G401 (cell line): Measurements from ENCODE around the gene MACROD1. TPM values are rescaled to one million over a fixed set of nuclear protein-coding genes. Genes with fewer than 3 reads are reported as not detected.

Experiments used
- DNase-seq: peaks from one replicate; pipeline ENCODE4 v3.0.0-alpha.2; 2015; ENCODE audit warnings: low spot score
- in situ Hi-C: cut with HindIII; loops from 2 replicates; pipeline ENCODE4 v1.10.0; 2016; ENCODE audit warnings: low sequenced_read_pairs, mixed read lengths
- total RNA-seq: library from RNA; depleted of rRNA; stranded (reverse); fragments of >200 nt; shearing (Covaris generic); gene quantifications from 2 replicates; pipeline ENCODE4 v1.2.3, GENCODE V29; 2014

The MACROD1 gene
- total RNA-seq, 1 experiment from 2014 or later: 85.0 TPM

DNA sequence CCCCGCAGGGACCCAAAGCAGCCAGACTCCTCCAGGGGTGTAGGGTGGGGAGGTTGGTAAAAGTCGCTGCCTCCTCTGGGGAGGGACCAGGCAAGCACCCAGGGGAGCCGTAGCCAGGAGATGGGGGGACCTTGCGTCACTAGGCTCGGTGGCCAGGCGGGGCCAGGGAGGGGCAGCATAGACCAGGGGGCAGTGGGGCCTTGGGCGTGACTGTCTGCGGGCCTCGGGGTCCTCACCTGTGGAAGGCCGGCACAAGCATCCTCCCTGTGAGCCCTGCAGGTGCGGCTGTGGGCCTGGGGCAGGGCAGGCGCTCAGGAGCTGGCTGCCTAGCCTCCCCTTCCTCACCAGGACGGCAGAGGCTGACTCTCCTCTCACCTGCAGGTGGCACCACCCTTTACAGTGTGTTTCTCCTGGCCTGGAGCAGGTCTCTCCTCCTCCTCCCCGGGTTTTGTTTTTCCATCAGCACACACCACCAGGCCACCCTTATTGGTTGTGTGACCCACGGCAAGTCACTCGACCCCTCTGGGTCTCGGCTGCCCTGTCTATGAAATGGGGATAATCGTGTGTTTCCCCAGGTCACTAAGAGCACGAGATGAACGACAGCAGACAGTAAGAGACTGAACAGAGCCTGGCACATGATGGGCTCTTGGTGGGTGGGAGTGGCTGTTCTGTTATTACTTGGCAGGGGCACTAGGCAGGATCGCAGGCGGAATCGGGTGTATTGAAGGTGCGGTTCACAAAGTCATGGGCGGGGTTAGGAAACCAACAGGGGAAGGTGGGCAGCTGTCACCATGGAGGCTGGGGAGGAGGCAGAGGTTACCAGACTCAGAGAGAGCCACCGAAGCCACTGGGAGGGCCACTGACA is 77.5 kb downstream of the MACROD1 start:
- in situ Hi-C loops: no loop called here
- peak; percentile 75 for DNase-seq

DNA sequence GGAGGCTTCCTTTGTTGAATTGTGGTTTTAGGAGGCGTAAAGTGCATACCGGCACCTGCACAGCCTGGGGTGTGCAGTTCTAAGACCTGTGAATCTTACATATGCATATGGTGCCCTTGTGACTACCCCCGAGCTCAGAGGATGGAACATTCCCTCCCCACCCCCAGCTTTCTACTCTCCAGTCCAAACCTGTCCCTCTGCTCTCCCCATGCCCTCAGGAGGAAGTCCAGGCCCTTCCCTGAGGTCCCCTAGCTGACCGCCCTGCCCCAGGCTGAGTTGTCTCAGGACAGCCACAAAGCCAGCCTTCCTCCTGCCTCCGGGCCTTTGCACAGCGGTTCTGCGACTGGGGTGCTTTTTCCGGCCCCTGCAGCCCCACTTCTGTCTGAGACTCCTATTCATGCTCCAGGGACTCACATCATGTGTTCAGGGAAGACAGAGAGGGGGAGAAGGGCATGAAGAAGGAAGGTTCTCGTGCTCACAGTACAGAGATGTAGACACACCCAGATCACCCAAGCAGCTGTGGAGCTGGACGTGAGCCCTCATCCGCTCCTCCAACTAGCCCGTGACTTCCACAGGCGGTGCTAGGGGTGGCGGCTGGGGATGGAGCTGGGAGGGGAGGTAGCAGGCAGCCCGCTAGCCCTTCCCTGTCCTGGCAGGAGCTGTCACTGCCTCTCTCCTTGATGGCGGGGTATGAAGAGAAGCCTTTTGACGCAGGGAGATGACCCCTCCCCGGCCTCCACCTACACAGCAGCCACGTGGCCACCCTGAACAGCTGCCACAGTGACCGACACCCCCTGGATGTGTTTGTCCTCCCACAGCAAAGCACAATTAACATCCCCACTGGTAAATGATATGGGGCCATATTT is 79.4 kb downstream of the MACROD1 start:
- in situ Hi-C loops: no loop called here
- no peak for DNase-seq

DNA sequence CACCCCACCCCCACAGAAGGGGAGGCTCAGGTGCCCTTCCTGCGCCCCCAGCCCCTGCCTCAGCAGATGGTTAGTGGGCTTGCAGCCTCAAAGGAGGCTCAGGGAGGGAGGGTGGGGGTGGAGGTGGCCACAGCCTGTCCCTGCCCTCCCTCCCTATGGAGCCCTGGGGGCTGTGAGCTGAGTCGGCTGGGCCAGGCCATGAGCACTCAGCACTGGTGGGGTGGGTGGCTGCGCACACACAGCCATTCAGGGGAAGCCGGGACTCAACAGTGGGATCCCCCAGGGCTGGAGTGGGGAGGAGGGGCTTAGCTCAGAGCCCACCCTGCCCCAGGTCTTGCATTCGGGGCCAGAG is 80.0 kb downstream of the MACROD1 start:
- DNase-seq: no peak
- in situ Hi-C loops: no loop called here

GRCh38 chr11:64084951-64085710 is 80.8 kb downstream of the MACROD1 start:
- DNase-seq: no peak
- in situ Hi-C loops: no loop called here

DNA sequence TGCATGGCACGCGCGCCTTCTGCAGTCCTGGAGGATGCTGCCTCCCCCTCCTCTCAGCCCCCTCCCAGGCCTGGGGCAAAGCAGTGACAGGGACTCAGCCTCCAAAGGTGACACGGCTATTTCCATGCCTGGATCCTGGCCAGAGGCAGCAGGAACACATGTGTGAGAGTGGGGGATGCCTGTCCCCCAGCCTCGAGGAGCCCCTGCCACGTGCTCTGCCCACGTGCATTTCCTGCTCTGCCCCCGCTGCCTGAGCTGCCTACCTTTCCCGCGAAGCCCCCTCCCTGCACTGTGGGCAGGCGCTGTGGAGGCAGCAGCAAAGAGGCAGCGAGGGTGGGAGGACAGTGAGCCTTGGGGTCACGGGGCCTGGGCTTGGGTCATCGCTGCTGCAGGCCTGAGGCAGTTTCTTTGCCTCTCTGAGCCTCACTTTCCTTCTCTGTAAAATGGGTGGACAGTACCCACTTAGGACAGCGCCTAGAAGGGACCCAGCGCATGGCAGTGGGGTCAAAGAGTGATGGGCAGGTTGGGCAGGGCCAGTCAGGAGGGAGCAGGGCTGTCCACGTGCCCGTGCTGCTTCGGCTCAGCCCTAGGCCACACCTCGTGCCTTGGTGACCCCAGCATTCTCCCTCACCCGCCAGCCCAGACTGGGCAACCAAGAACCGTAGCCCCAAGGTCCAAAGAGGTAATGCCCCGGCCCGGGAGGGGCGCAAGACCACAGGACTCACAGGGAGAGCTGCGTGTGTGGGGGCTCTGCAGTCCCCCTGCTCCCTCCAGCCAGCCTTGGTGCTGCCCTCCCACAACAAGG is 81.6 kb downstream of the MACROD1 start:
- no peak for DNase-seq
- in situ Hi-C loops: no loop called here

DNA sequence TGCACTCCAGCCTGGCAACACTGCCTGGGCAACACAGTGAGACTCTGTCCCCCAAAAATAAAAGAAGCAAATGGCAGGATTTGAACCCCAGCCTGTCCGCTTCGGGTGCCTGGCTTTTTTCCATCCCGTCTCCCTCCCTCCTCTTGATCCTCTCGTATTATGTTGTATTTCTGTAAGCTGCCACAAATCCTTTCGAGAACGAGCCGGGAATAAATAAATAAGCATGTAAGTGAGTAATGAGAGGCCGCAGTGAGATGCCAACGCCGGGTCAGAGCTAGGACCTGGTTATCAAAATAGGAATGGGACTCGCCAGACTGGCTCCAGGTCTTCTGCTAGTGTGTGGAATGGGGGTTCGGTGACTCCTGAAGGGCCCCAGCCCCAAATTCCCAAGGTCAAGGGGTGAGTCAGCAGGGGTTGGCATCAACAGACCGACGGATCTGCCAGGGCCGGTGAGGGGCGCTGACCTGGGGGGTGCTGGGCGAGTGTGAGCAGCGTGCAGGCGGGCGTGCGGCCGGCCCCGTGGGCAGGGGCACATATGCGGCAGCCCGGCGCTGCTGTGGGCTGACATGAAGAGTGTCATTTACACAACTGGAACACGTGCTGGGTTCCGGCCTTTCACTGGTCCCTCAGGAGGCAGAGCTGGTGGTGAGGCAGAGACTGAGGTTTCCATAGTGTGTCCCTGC is 82.4 kb downstream of the MACROD1 start:
- in situ Hi-C loops: no loop called here
- no peak for DNase-seq

DNA sequence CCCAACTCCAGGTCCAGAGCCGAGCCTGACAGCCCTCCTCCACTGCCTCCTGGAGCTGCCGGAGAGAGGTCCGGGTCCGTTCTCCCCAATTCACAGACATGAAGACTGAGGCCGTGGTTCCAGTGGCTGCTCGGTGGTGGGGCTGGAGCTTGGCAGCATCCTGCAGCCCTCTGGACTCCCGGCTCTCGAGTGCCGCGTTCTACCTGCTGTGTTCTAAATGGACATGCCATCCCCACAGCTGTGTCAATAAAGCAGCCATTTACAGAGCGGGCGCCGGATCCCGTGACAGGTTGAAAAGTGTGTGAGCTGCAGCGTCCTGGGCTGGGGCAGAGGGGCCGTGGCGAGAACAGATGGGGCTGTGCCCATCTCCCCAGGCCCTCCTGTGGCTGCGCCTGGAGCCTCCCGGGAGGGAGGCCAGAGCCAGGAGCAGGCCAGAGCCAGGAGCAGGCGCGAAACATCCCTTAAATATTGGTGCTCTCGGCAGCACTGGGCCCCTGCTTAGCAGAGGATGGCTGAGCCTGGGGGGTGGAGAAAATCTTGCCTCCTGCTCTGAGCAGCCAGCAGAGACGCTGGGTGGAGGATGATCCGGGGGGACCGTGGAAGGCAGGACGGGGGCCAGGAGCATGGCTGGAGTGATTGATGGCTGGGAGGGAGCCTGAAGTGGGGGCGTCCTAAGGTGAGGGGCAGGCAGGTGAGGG is 84.0 kb downstream of the MACROD1 start:
- DNase-seq: no peak
- in situ Hi-C loops: no loop called here

GRCh38 chr11:64080390-64080789 is 85.5 kb downstream of the MACROD1 start:
- DNase-seq: no peak
- in situ Hi-C loops: no loop called here

DNA sequence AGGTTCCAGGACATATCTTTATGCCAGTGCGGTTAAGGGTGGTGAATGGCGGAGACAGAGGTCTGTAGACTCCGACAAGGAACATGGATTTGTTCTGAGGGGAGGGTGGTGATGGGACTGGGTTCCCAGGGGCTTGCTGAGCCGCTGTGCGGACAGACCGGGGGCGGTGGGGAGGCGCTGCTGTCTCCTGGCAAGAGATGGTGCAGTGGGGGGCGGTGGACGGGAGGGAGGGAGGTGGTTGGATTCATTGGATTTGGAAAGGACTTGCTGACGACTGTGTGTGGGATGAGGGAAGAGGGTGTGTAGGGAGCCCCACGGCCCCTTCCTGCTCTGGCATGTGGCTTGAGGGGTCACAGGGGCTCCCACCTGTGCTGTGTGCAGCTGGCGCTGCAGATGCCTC is 87.0 kb downstream of the MACROD1 start:
- in situ Hi-C loops: no loop called here
- DNase-seq: no peak

DNA sequence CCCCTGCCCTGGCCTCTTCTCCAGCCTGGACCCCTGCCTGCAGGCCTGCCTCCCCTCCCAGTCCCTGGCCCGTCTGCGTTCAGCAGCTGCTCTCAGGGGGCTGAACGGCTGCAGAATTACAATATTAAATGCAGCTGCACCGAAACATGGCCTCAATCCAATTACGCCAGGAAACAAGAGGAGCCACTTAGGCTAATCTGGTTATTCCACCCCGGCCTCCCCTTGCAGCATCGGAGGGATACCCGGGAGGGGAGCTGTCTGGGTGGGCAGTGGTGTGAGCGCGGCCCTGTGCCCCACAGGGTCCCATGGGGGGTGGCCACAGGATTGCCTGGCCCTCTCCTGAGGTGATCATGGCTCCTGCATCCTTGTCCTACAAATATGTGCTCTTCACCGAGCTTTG is 87.6 kb downstream of the MACROD1 start:
- no peak for DNase-seq
- in situ Hi-C loops: no loop called here

GRCh38 chr11:64077607-64078006 is 88.3 kb downstream of the MACROD1 start:
- in situ Hi-C loops: no loop called here
- DNase-seq: no peak

DNA sequence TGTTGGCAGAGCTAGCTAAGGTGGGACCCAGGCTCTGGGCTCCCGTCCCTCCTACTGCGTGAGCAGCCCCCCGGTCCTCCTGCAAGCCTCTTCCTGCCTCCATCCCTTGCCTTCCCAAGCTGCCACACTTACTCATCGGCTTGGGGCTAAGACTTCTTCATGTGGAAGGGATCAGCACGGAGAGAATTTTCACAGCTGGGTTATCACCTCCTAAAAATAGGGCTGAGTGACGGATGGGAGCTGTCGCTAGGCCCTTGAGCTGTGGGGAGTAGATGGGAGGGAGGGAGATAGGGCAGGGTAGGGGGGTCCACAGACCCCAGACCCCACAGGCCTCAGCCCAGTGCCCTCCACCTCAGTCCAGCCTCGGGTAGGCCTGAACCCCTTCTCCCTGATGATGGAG is 89.2 kb downstream of the MACROD1 start:
- in situ Hi-C loops: no loop called here
- DNase-seq: no peak

- in situ Hi-C loops: no loop called here
- no peak for DNase-seq
These were observed 91.7 kb downstream of the MACROD1 start for GRCh38 chr11:64074239-64074638.

DNA sequence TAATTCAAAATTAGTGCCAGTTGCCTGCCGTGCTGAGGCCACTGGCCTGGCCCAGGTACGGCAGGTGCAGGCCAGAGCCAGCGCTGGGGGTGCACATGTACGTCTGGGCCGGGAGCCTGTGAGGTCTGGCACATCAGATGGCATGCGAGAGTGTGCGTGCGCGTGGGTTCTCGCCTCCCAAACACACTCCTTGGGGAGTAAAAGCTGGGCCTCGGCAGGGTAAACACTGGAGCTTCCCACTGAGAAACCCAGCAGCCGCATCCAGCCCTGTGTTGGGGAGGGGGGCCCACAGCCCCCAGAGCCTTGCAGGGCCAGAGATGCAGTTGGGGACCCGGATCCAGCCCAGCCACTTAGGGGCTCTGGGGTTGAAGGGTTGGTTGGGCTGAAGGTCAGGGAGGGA is 92.4 kb downstream of the MACROD1 start:
- in situ Hi-C loops: no loop called here
- no peak for DNase-seq

GRCh38 chr11:64072871-64073270 is 93.0 kb downstream of the MACROD1 start:
- in situ Hi-C loops: no loop called here
- DNase-seq: no peak

DNA sequence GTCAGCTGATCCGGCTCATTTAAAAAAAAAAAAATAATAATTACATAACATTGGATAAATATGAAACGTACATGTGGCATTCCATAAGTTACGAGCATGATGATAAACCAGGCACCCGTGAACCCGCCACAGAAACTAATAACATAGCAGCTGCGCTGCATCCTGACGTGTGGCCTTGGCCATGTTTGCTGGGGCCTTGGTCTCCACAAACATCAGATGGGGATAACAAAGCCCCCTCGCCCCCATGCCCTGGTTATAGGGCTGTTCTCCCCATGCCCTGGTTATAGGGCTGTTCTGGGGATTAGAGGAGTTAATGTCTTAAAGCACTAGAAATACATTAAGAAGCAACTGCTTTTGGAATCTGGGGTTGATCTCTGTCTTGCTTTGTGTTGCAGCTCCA is 93.5 kb downstream of the MACROD1 start:
- in situ Hi-C loops: no loop called here
- no peak for DNase-seq

- in situ Hi-C loops: no loop called here
- no peak for DNase-seq
These were observed 94.1 kb downstream of the MACROD1 start for GRCh38 chr11:64071849-64072248.

DNA sequence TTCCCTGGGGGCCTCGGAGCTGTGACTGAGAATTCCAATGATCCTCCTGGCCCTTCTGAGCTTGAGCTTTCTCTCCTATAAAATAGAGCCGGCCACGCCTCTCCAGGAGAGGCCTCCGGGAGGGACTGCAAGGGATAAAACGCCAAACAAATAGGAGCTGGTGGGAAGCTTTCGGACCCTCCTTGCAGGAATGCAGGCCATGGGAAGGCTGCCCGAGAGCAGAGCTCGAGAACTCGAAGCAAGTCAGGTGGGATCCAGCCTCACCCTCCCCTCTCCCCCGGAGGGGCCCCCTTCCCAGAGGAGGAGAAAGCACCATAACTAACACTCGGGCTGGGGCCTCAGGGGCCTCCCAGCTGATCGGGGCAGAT is 95.6 kb downstream of the MACROD1 start:
- DNase-seq: no peak
- in situ Hi-C loops: no loop called here
